ENCODE data around the gene SLC1A3. TPM values are rescaled to one million over a fixed set of nuclear protein-coding genes. Genes with fewer than 3 reads are reported as not detected.

SLC1A3 gene
- total RNA-seq, 1 experiment from 2014 or later = 18.6 TPM

- no peak for TF ChIP-seq CTCF (conservative IDR thresholded peaks at IDR 0.05)
- Mint-ChIP-seq H3K27ac (no peak overlapping the region), H3K4me1 (peaks cover 11 to 15% of the 10 kb centered on the region in 2 experiments), H3K4me3 (no peak overlapping the region), H3K36me3 (ENCODE audit: insufficient read depth in 1 of 3, low read depth in 3 of 3) (peaks cover 0 to 2% (median 0%) of the 10 kb centered on the region in 3 experiments; a peak in 2 of 7 replicates), H3K27me3 (ENCODE audit: low read depth) (peaks cover 32% of the 10 kb centered on the region), H3K9me3 (no peaks in the 10 kb centered on the region; a peak in 2 of 5 replicates)
- H4K5ac ChIP-seq (ENCODE audit: insufficient read length, low read depth, low read length) = no peak overlapping the region
- no peak overlapping the region for H2AK5ac ChIP-seq (ENCODE audit: insufficient read length, low read length)
- no peak overlapping the region for H3T11ph ChIP-seq (ENCODE audit: low read length)
- H3K56ac ChIP-seq (ENCODE audit: insufficient read length, low read depth, low read length) = no peak overlapping the region
- no peaks in the 10 kb centered on the region for H3K79me1 ChIP-seq (ENCODE audit: insufficient read depth, low read depth, low read length, poor library complexity, severe bottlenecking)
- no peak overlapping the region for H3K4ac ChIP-seq (ENCODE audit: low read depth, low read length)
- no peaks in the 10 kb centered on the region for H3K9me3 ChIP-seq (ENCODE audit: control insufficient read depth, low read depth, low read length)
- no peak overlapping the region for H2BK20ac ChIP-seq (ENCODE audit: low read depth, low read length, poor library complexity, severe bottlenecking)
- DNase-seq = no peak
- H3K18ac ChIP-seq (ENCODE audit: insufficient read length, low read depth, low read length) = no peak overlapping the region
- no peak overlapping the region for H2BK15ac ChIP-seq (ENCODE audit: low read depth, low read length)
- no peaks in the 10 kb centered on the region for H3K79me2 ChIP-seq (ENCODE audit: insufficient read depth, low read length)
- no peak overlapping the region for H3K4me2 ChIP-seq (ENCODE audit: insufficient read depth, insufficient read length, low read length)
- H3K27ac ChIP-seq (ENCODE audit: insufficient read length, low read depth, low read length) = no peak overlapping the region
- no peak overlapping the region for H3K14ac ChIP-seq (ENCODE audit: insufficient read depth, low read length)
- H4K20me1 ChIP-seq (ENCODE audit: control insufficient read depth, insufficient read depth, insufficient read length) = no peaks in the 10 kb centered on the region
- no peak overlapping the region for H3K9ac ChIP-seq (ENCODE audit: extremely low read depth, insufficient read length, low read length)
- H2BK12ac ChIP-seq (ENCODE audit: insufficient read length, low read depth, low read length) = no peak overlapping the region
- H3K4me1 ChIP-seq (ENCODE audit: insufficient read depth, low read length) = no peaks in the 10 kb centered on the region
- H3K27me3 ChIP-seq (ENCODE audit: insufficient read depth, low read length) = peaks cover 3% of the 10 kb centered on the region; the same call in 1 of the 2 replicates
- no peak overlapping the region for H2AFZ ChIP-seq (ENCODE audit: low read length)
- no peak overlapping the region for H4K8ac ChIP-seq (replicated peaks; ENCODE audit: insufficient read length, low read depth, low read length)
- H3K23ac ChIP-seq (ENCODE audit: insufficient read length, low read depth, low read length) = no peak overlapping the region
- peaks cover 11% of the 10 kb centered on the region for H3K23me2 ChIP-seq (ENCODE audit: insufficient read length, low read depth, low read length, poor library complexity, severe bottlenecking)
- no peak overlapping the region for H2BK120ac ChIP-seq (ENCODE audit: low read depth, low read length, poor library complexity, severe bottlenecking)
- H4K91ac ChIP-seq (ENCODE audit: insufficient read length, low read depth, low read length) = no peak overlapping the region
- H2BK5ac ChIP-seq (ENCODE audit: insufficient read length, low read length) = no peak overlapping the region
Measured at GRCh38 chr5:36691226-36691625, 84.8 kb downstream of the SLC1A3 start.

Data from H9 (cell line).